ENCODE measurements around the gene NTN1.

DNA sequence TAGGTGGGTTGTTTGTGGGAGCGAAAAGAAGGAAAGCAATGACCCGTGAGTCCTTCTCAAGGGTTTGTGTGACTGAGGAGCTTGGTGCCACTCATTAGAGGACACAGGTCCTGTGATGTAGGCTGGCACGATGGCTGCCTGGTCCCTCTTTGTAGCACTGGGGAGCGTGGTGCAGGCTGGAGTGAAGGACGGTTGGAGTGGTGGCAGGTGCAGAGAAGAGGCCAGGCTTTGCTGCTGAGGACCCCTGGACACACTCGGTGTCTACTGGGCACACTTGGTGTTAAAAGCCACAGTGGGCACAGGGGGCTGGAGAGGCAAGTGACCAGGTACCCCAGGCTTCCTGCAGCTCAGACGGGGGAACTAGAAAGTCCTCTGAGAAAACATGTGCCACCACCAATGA lies 106.0 kb downstream of the NTN1 start:
- TF ChIP-seq, protein P1, sequence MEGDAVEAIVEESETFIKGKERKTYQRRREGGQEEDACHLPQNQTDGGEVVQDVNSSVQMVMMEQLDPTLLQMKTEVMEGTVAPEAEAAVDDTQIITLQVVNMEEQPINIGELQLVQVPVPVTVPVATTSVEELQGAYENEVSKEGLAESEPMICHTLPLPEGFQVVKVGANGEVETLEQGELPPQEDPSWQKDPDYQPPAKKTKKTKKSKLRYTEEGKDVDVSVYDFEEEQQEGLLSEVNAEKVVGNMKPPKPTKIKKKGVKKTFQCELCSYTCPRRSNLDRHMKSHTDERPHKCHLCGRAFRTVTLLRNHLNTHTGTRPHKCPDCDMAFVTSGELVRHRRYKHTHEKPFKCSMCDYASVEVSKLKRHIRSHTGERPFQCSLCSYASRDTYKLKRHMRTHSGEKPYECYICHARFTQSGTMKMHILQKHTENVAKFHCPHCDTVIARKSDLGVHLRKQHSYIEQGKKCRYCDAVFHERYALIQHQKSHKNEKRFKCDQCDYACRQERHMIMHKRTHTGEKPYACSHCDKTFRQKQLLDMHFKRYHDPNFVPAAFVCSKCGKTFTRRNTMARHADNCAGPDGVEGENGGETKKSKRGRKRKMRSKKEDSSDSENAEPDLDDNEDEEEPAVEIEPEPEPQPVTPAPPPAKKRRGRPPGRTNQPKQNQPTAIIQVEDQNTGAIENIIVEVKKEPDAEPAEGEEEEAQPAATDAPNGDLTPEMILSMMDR (IDR thresholded peaks at IDR 0.05 in 2 of 3, conservative IDR thresholded peaks at IDR 0.05 in 1 of 3; ENCODE audit: borderline replicate concordance in 1 of 3, insufficient read depth in 1 of 3, low read depth in 2 of 3, low read length in 2 of 3) = no peak
- no peak for TF ChIP-seq SRF (IDR thresholded peaks at IDR 0.05; ENCODE audit: low read depth)
- no peak for TF ChIP-seq CBX3 (IDR thresholded peaks at IDR 0.05; ENCODE audit: low read depth)
- no peak for TF ChIP-seq POLR2A (IDR thresholded peaks at IDR 0.05; ENCODE audit: borderline replicate concordance, extremely low read depth, insufficient read depth, insufficient read length)
- TF ChIP-seq, protein P2, sequence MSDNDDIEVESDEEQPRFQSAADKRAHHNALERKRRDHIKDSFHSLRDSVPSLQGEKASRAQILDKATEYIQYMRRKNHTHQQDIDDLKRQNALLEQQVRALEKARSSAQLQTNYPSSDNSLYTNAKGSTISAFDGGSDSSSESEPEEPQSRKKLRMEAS (IDR thresholded peaks at IDR 0.05) = no peak
- TF ChIP-seq POLR2AphosphoS5 (IDR thresholded peaks at IDR 0.05; ENCODE audit: low read depth, low read length) = no peak
- TF ChIP-seq SP1 (IDR thresholded peaks at IDR 0.05; ENCODE audit: low read depth) = no peak
- no peak for TF ChIP-seq SIN3A (IDR thresholded peaks at IDR 0.05; ENCODE audit: low read depth)
- TF ChIP-seq YY1 (IDR thresholded peaks at IDR 0.05; ENCODE audit: extremely low read depth, insufficient replicate concordance, low read depth, low read length) = no peak
- no peak for TF ChIP-seq EZH2 (IDR thresholded peaks at IDR 0.05)
- no peak for TF ChIP-seq CEBPB (IDR thresholded peaks at IDR 0.05; ENCODE audit: low read depth)
- no peak for TF ChIP-seq JUND (IDR thresholded peaks at IDR 0.05)
- TF ChIP-seq, protein P3, sequence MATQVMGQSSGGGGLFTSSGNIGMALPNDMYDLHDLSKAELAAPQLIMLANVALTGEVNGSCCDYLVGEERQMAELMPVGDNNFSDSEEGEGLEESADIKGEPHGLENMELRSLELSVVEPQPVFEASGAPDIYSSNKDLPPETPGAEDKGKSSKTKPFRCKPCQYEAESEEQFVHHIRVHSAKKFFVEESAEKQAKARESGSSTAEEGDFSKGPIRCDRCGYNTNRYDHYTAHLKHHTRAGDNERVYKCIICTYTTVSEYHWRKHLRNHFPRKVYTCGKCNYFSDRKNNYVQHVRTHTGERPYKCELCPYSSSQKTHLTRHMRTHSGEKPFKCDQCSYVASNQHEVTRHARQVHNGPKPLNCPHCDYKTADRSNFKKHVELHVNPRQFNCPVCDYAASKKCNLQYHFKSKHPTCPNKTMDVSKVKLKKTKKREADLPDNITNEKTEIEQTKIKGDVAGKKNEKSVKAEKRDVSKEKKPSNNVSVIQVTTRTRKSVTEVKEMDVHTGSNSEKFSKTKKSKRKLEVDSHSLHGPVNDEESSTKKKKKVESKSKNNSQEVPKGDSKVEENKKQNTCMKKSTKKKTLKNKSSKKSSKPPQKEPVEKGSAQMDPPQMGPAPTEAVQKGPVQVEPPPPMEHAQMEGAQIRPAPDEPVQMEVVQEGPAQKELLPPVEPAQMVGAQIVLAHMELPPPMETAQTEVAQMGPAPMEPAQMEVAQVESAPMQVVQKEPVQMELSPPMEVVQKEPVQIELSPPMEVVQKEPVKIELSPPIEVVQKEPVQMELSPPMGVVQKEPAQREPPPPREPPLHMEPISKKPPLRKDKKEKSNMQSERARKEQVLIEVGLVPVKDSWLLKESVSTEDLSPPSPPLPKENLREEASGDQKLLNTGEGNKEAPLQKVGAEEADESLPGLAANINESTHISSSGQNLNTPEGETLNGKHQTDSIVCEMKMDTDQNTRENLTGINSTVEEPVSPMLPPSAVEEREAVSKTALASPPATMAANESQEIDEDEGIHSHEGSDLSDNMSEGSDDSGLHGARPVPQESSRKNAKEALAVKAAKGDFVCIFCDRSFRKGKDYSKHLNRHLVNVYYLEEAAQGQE (IDR thresholded peaks at IDR 0.05; ENCODE audit: low read depth) = no peak

Data from HCT116 (cell line).